Measurements from ENCODE around the gene TOLLIP. TPM values are rescaled to one million over a fixed set of nuclear protein-coding genes. Genes with fewer than 3 reads are reported as not detected.
"Not testable (repeated sequence)": the region's sequence is repeated elsewhere in the genome, so short reads cannot be mapped to it uniquely, and the experiment has no call there.

Gene TOLLIP
- total RNA-seq, 1 donor from 2014 or later = 65.3 TPM

DNA sequence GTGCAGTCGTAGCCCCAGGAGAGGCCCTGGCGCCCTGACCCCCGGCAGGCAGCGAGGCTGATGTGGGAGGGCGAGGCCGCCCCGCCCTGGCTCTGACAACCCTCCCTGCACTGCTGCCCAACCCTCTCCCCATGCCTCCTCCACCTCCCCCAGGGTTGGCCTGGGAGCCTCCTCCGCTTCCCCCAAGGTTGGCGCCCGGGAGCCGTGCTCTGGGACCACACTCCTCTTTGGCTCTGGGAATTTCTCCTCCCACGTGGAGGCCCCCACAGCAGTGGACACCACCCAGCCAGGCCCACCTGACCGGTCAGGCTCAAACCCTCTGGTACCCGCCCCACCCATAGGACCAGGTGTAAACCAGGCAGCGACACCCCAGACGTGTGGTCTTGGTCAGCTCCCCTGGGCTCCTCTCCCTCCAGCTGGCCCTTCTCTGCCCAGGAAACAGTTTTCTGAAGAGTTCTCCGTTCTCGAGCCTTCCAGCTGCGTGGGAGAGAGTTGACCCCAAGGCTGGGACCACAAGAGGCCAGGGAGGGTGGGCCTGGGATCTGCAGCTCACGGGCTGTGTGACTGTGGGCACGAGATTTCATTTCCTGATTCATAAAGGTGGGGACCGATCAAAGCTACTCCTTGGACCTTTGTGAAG, 40.8 kb upstream of the TOLLIP start:
- Mint-ChIP-seq H3K4me3 (ENCODE audit: unreplicated experiment) (no peak overlapping the region), H3K27me3 (ENCODE audit: unreplicated experiment) (peaks cover 11% of the 10 kb centered on the region), H3K9me3 (ENCODE audit: unreplicated experiment) (no peaks in the 10 kb centered on the region), H3K36me3 (ENCODE audit: low read depth, unreplicated experiment) (no peaks in the 10 kb centered on the region), H3K27ac (ENCODE audit: unreplicated experiment) (peak overlapping the region; percentile 18), H3K4me1 (ENCODE audit: unreplicated experiment) (no peaks in the 10 kb centered on the region)
- TF ChIP-seq, protein P1, sequence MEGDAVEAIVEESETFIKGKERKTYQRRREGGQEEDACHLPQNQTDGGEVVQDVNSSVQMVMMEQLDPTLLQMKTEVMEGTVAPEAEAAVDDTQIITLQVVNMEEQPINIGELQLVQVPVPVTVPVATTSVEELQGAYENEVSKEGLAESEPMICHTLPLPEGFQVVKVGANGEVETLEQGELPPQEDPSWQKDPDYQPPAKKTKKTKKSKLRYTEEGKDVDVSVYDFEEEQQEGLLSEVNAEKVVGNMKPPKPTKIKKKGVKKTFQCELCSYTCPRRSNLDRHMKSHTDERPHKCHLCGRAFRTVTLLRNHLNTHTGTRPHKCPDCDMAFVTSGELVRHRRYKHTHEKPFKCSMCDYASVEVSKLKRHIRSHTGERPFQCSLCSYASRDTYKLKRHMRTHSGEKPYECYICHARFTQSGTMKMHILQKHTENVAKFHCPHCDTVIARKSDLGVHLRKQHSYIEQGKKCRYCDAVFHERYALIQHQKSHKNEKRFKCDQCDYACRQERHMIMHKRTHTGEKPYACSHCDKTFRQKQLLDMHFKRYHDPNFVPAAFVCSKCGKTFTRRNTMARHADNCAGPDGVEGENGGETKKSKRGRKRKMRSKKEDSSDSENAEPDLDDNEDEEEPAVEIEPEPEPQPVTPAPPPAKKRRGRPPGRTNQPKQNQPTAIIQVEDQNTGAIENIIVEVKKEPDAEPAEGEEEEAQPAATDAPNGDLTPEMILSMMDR (IDR thresholded peaks at IDR 0.05; ENCODE audit: unreplicated experiment) = no peak
- no peak for DNase-seq (ENCODE audit: low spot score)

DNA sequence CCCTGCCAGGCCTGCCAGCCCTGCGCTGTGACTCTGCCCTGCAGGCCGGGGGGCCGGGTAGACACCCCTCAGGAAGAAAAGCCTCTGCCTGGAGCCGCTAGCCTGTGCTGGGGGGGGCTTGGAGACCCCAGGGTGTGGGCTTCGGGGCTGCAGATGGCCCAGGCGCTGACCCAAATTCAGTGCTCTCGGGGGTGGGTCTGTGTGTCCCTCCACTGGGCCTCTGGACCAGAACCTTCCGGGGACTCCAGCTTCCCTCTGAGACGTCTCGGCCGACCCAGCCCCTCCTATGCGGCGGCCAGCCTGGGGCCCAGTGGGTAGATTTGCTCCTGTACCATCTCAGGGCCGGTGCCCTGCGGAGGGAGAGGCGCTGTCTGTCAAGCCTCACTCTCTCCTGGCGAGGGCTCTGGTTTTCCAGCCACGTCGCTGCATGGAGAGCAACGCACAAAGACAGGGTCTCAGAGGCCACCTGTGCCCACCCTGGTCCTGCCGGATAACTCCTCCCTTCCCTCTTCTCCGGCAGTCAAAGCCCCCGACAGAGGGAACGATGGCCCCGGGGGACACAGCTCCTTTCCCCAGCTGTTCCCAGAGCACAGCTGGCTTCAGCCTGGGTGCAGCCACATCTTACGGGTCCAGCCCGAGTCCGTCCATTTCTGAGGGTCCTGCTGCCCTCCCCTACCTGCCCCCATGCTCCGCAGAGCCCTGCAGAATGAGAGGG, 40.1 kb upstream of the TOLLIP start:
- Mint-ChIP-seq H3K27ac (ENCODE audit: unreplicated experiment) (no peak overlapping the region), H3K27me3 (ENCODE audit: unreplicated experiment) (peaks cover 11% of the 10 kb centered on the region), H3K4me3 (ENCODE audit: unreplicated experiment) (no peak overlapping the region), H3K9me3 (ENCODE audit: unreplicated experiment) (no peaks in the 10 kb centered on the region), H3K36me3 (ENCODE audit: low read depth, unreplicated experiment) (no peaks in the 10 kb centered on the region), H3K4me1 (ENCODE audit: unreplicated experiment) (no peaks in the 10 kb centered on the region)
- DNase-seq (ENCODE audit: low spot score) = no peak
- TF ChIP-seq, protein P1 (IDR thresholded peaks at IDR 0.05; ENCODE audit: unreplicated experiment) = no peak

DNA sequence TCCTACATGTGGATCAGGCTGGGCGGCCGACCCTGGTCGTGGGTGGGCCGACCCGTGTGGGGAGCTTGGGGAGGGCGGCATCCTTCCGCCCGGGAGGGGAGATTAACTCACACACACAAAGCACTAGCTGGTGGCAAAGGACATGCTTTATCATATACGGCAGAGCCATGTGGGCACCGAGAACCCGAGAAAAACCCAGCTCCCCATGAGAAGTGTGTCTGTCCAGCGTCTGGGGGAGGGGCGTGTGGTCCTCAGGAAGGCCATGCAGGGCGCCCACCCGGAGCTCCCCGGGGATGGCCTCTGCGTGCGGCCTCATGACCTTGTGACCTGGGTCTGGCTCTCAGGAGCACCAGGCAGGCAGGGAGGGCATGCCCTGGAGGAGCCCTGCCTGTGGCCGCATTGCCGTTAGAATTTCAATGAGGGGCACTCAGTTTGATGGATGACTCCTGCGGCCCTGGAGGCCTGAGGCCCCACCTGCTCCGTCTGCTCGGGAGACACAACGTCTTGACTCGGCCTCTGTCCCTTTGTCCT, 39.4 kb upstream of the TOLLIP start:
- H3K4me1 Mint-ChIP-seq (ENCODE audit: unreplicated experiment) = no peaks in the 10 kb centered on the region
- TF ChIP-seq, protein P1 (IDR thresholded peaks at IDR 0.05; ENCODE audit: unreplicated experiment) = no peak
- no peak for DNase-seq (ENCODE audit: low spot score)
- no peaks in the 10 kb centered on the region for H3K36me3 Mint-ChIP-seq (ENCODE audit: low read depth, unreplicated experiment)
- peaks cover 11% of the 10 kb centered on the region for H3K27me3 Mint-ChIP-seq (ENCODE audit: unreplicated experiment)
- H3K4me3 Mint-ChIP-seq (ENCODE audit: unreplicated experiment) = no peak overlapping the region
- no peaks in the 10 kb centered on the region for H3K9me3 Mint-ChIP-seq (ENCODE audit: unreplicated experiment)
- no peak overlapping the region for H3K27ac Mint-ChIP-seq (ENCODE audit: unreplicated experiment)

DNA sequence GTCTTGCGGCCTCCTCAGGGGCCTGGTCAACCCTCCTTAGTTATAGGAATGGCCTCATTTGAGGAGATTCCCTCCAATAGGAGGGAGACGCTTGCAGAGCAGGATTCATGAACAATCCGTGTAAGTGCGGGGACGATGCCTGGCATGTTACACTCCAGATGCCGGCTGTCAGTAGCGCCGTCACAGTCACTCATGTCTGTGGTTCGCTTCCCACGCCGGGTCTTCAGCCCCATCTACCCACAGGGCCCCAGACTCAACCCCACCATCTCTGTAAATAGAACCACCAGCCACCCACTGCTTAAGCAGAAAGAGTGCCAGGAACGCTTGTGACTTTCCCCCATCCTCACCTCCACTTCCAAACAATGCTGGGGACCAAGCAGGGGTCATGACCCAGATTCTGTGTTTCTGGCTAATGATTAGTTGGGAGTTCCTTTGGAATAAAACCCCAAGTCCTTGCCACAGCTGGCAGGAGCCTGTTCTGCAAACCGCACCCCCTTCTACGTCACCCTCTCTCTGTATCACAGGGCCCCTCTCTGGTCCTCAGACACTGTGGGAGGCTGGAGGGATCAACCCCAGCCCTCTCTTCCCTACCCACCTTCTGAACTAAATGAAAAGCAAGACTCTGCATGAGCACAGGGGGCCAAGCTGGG, 38.8 kb upstream of the TOLLIP start:
- H3K4me1 Mint-ChIP-seq (ENCODE audit: unreplicated experiment) = no peaks in the 10 kb centered on the region
- TF ChIP-seq, protein P1 (IDR thresholded peaks at IDR 0.05; ENCODE audit: unreplicated experiment) = no peak
- H3K9me3 Mint-ChIP-seq (ENCODE audit: unreplicated experiment) = no peaks in the 10 kb centered on the region
- DNase-seq (ENCODE audit: low spot score) = no peak
- H3K36me3 Mint-ChIP-seq (ENCODE audit: low read depth, unreplicated experiment) = no peaks in the 10 kb centered on the region
- H3K27me3 Mint-ChIP-seq (ENCODE audit: unreplicated experiment) = peaks cover 11% of the 10 kb centered on the region
- no peak overlapping the region for H3K4me3 Mint-ChIP-seq (ENCODE audit: unreplicated experiment)
- no peak overlapping the region for H3K27ac Mint-ChIP-seq (ENCODE audit: unreplicated experiment)

DNA sequence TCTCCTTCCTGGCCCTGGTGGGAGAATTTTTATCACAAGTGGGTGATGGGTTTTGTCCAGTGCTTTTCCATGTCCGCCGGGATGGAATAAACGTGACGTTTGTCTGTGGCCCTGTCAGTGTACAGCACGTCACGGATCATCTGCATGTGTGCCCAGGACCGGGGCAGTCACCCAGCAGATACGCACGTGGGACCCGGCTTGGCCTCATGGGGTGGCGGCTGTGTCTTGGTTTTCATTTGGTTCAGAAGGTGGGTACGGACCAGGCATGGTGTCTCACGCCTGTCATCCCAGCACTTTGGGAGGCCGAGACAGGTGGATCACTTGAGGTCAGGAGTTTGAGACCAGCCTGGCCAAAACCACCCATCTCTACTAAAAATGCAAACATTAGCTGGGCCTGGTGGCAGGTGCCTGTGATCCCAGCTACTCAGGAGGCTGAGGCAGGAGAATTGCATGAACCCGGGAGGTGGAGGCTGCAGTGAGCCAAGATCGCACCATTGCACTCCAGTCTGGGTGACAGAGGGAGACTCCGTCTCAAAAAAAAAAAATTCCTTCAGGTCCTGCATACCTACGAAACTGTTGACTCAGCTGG, 38.1 kb upstream of the TOLLIP start:
- H3K9me3 Mint-ChIP-seq (ENCODE audit: unreplicated experiment); H3K4me3 Mint-ChIP-seq (ENCODE audit: unreplicated experiment); H3K4me1 Mint-ChIP-seq (ENCODE audit: unreplicated experiment); H3K27me3 Mint-ChIP-seq (ENCODE audit: unreplicated experiment); H3K36me3 Mint-ChIP-seq (ENCODE audit: low read depth, unreplicated experiment); H3K27ac Mint-ChIP-seq (ENCODE audit: unreplicated experiment); DNase-seq (ENCODE audit: low spot score): not testable (repeated sequence)
